Astrocyte of the cerebellum (primary cell): Measurements from ENCODE around the gene GMPPB.
A peak's percentile ranks its signal among the peaks of the same experiment; 100 is the strongest.

Experiments
- DNase-seq: peaks from one replicate; pipeline ENCODE4 v3.0.0-alpha.2; 2011; ENCODE audit warnings: low read depth
- H3K4me3 ChIP-seq: 2 replicates; pipeline ENCODE4 v1.5.1; 2011; ENCODE audit warnings: mild to moderate bottlenecking, low read depth, low read length, moderate library complexity
- CTCF ChIP-seq: IDR thresholded peaks from 2 replicates; pipeline ENCODE4 v1.5.1; 2012; ENCODE audit warnings: low read length, low read depth, moderate library complexity, mild to moderate bottlenecking; ENCODE audit errors: missing control alignments
- in situ Hi-C: cut with HindIII; loops from 2 replicates; pipeline ENCODE4 v1.10.0; 2017; ENCODE audit warnings: low sequenced_read_pairs

GMPPB gene

GRCh38 chr3:49732597-49732996, 8.8 kb upstream of the GMPPB start:
- no peak for TF ChIP-seq CTCF
- no peak overlapping the region for H3K4me3 ChIP-seq
- in situ Hi-C loops = loop anchor here (25.0 kb wide), 1 partner anchor 130 kb away; the partner anchor contains the start of genes CAMKV and TRAIP
- DNase-seq = no peak

GRCh38 chr3:49729966-49730609, 6.3 kb upstream of the GMPPB start:
- DNase-seq = no peak
- TF ChIP-seq CTCF = no peak
- in situ Hi-C loops = loop anchor here (25.0 kb wide), 1 partner anchor 132 kb away; the partner anchor contains the start of genes CAMKV and TRAIP
- H3K4me3 ChIP-seq = no peak overlapping the region

DNA sequence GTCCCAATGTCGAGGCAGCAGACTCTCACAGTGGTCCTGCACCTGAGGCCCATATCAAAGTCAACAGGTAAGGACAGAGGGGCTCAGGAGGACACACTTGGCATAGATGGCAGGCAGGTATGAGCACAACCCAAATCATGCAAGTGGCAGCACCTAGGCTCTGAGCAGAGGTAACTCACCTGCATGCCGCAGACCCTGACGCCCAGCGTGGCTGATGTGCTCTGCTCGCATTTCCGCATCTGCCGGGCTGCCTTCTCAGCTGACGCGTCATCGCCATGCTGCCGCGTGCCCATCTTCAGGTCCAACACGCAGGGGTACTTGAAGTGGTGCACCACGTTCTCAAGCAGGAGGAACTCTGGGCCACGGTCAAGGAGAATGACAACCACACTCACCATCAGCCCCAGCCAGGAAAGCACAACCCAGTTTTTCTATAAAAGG, 4.2 kb upstream of the GMPPB start:
- H3K4me3 ChIP-seq = no peak overlapping the region
- in situ Hi-C loops = loop anchor here (25.0 kb wide), 1 partner anchor 134 kb away; the partner anchor contains the start of genes CAMKV and TRAIP
- TF ChIP-seq CTCF = no peak
- no peak for DNase-seq

DNA sequence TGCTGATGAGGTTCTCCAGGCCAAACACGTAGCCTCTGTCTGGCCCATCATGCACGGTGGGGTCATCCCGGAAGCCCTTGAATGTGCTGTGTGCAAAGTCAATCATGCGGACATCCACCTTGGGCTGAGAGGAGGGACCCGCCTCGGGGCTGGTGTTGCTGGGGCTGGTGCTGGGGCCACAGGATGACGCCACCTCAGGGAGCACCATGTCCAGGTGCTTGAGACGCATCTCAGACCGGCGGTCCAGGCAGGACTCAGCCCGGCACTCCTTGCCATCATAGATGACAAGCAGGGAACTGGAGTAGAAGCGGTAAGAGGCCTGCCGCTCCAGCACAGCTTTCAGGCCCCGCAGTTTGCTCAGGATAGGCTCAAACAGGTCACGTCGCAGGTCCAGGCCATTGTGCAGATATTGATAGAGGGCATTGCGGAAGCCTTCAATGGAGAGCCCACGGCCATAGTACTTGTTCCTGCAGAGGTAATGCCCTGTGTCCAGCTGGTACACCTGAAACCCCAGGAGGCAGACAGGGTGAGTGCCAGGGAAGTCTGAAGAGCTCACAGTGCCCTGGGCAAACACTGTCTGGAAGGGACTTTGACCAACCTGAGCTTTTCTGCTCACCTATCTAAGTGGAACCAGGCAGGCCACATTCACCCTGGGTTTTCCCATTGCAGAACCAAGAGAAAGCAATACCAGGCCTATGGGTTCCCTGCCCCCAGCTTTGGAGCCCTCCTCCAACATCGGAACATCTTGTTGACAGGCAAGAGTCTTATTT, 3.6 kb upstream of the GMPPB start:
- in situ Hi-C loops = loop anchor here (25.0 kb wide), 1 partner anchor 135 kb away; the partner anchor contains the start of genes CAMKV and TRAIP
- no peak for DNase-seq
- H3K4me3 ChIP-seq = no peak overlapping the region
- no peak for TF ChIP-seq CTCF

DNA sequence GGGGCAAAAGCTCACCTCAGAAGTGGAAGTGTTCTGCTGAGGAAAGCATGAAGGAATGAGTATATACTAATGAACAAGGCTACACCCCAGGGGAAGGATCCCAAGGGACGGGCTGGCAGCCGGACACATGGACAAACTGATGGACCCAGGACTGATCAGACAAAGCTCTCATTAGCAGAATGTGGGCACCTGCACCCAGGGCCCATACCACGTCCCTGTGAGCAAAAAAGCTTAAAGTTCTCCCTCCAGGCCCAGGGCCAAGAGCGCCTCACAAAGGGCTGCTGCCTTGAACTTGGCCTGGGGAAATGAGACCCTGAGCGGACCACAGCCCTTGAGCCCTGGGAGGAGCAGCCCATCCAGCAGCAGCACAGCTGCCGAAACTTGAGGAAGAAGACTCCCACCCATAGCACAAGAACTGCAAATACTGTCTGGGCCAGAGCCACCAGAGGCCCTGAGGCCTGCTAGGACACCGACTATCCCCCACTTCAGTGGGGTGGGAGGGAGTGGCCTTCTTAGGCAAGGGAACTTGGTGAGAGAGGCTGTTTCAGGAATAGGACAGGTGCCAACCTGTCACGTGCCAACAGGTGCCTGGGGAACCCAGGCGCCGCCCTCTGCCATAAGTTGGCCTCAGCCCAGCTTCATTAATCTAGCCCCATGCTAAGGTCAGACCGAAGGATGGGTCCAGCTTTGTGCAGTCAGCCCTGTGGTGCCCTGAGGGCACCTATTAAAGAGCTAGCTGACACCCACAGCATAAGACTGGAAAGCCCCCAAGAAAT, 2.3 kb upstream of the GMPPB start:
- DNase-seq = no peak
- TF ChIP-seq CTCF = no peak
- in situ Hi-C loops = loop anchor here (25.0 kb wide), 1 partner anchor 136 kb away; the partner anchor contains the start of genes CAMKV and TRAIP
- no peak overlapping the region for H3K4me3 ChIP-seq

- no peak for TF ChIP-seq CTCF
- peak overlapping the region; percentile 94 for H3K4me3 ChIP-seq
Measured at GRCh38 chr3:49724586-49724985, 835 bp upstream of the GMPPB start.

More at GRCh38 chr3:49724586-49724985, 835 bp upstream of the GMPPB start:
- no peak for DNase-seq
- in situ Hi-C loops = no loop called here
